HepG2 (cell line): ENCODE data around the gene MNT. TPM values are rescaled to one million over a fixed set of nuclear protein-coding genes. Genes with fewer than 3 reads are reported as not detected.

Experiments
- CBX5 ChIP-seq: sonication (generic); formaldehyde crosslinking; IDR thresholded peaks from 2 replicates; pipeline ENCODE4 v1.4.0; 2020; ENCODE audit warnings: missing genetic modification reagents, borderline replicate concordance
- HNF1A ChIP-seq, 2 experiments: sonication (generic) in 1 of 2; formaldehyde crosslinking in 1 of 2; IDR thresholded peaks; 2 replicates each; pipeline versions ENCODE4 v1.4.0 to v1.6.1; 2016 to 2020; ENCODE audit warnings: borderline replicate concordance in 1 of 2, low read depth in 1 of 2, mild to moderate bottlenecking in 1 of 2, missing genetic modification reagents in 1 of 2
- MYPOP ChIP-seq: sonication (generic); formaldehyde crosslinking; IDR thresholded peaks from 2 replicates; pipeline ENCODE4 v1.8.1; 2023; ENCODE audit warnings: mild to moderate bottlenecking, moderate library complexity, missing genetic modification reagents
- TBL1XR1 ChIP-seq: fragments of 150-350 bp; IDR thresholded peaks from 2 replicates; pipeline ENCODE4 v1.6.1; 2014; ENCODE audit warnings: borderline replicate concordance, low read length; ENCODE audit not compliant: partially characterized antibody
- ZBTB40 ChIP-seq, 2 experiments: fragments of 450-650 bp in 1 of 2; sonication (generic) in 1 of 2; formaldehyde crosslinking in 1 of 2; IDR thresholded peaks; 2 replicates each; pipeline versions ENCODE4 v1.6.1 to v1.8.0; 2016 to 2022; ENCODE audit warnings: antibody characterized with exemption in 1 of 2, mild to moderate bottlenecking in 1 of 2, missing genetic modification reagents in 1 of 2
- ZNF101 ChIP-seq: sonication (generic); formaldehyde crosslinking; IDR thresholded peaks from 2 replicates; pipeline ENCODE4 v1.4.0; 2020; ENCODE audit warnings: mild to moderate bottlenecking, low read depth, missing genetic modification reagents, borderline replicate concordance
- ZNF598 ChIP-seq: sonication (generic); formaldehyde crosslinking; IDR thresholded peaks from 2 replicates; pipeline ENCODE4 v1.5.1; 2020; ENCODE audit warnings: mild to moderate bottlenecking, missing genetic modification reagents, borderline replicate concordance
- ZNF629 ChIP-seq: sonication (generic); formaldehyde crosslinking; conservative IDR thresholded peaks from 2 replicates; pipeline ENCODE4 v1.5.0; 2020; ENCODE audit warnings: missing genetic modification reagents
- ZNF772 ChIP-seq: sonication (generic); formaldehyde crosslinking; IDR thresholded peaks from 2 replicates; pipeline ENCODE4 v1.5.0; 2020; ENCODE audit warnings: mild to moderate bottlenecking, missing genetic modification reagents
- polyA plus RNA-seq, 8 experiments: library from polyadenylated mRNA; depleted of rRNA in 3 of 8; stranded (reverse) in 7 of 8; unstranded in 1 of 8; fragments of >200 nt; fragmentation: Illumina TruSeq in 4 of 8; extraction: Trizol in 4 of 8; gene quantifications; 2 replicates each; pipeline versions ENCODE4 v1.2.1 to v1.2.3, GENCODE V29; 2011 to 2016; ENCODE audit warnings: low read depth in 4 of 8, missing spikeins in 1 of 8, mixed read lengths in 1 of 8; ENCODE audit not compliant: insufficient read depth in 1 of 8
- total RNA-seq, 5 experiments: library from RNA; depleted of rRNA; stranded (reverse); fragments of >200 nt; fragmentation: Illumina TruSeq; extraction: Trizol; gene quantifications; 2 replicates each; pipeline ENCODE4 v1.2.3, GENCODE V29; 2016; ENCODE audit warnings: low read depth in 1 of 5

Gene MNT
- total and polyA plus RNA-seq, 2 of the 13 experiments (the other 11 are each of a cell fraction or from before 2014, with no cell fraction given): 2.1 to 3.5 TPM

- TF ChIP-seq ZBTB40 (IDR thresholded peaks at IDR 0.05) (no peak), ZBTB40 (CRISPR knock-in tag; IDR thresholded peaks at IDR 0.05) (no peak), CBX5 (CRISPR knock-in tag) (no peak), ZNF101 (CRISPR knock-in tag) (no peak), TBL1XR1 (no peak), ZNF598 (no peak), MYPOP (CRISPR knock-in tag) (no peak), HNF1A (IDR thresholded peaks at IDR 0.05; ENCODE audit: low read depth) (no peak), HNF1A (CRISPR knock-in tag; IDR thresholded peaks at IDR 0.05; ENCODE audit: borderline replicate concordance) (no peak), ZNF629 (CRISPR knock-in tag) (no peak), ZNF772 (CRISPR knock-in tag) (no peak; the same call in 1 of the 2 replicates)
Measured at GRCh38 chr17:2392252-2393173, 8.3 kb downstream of the MNT start (continued).
